Adrenal gland (tissue), 12 donors: ENCODE results near the gene SQOR. TPM values are rescaled to one million over a fixed set of nuclear protein-coding genes. Genes with fewer than 3 reads are reported as not detected.

ENCODE experiments used
- DNase-seq, 7 donors: peaks; one replicate each; pipeline ENCODE4 v3.0.0-alpha.2; 2019 to 2020
- H3K27ac ChIP-seq, 5 donors: fragments of 200-600 bp; sonication (generic) in 4 of 5; 1 replicate in 3 of 5; 2 replicates in 2 of 5; pipeline versions ENCODE4 v1.5.1 to v1.8.0; 2016 to 2020; ENCODE audit warnings: mild to moderate bottlenecking in 1 of 5
- H3K27me3 ChIP-seq: fragments of 200-600 bp; 2 replicates; pipeline ENCODE4 v1.8.0; 2021
- H3K36me3 ChIP-seq, 2 donors: fragments of 200-600 bp; replicated peaks in 1 of 2; 1 replicate in 1 of 2; 2 replicates in 1 of 2; pipeline versions ENCODE4 v1.5.1 to v1.8.0; 2018 to 2022
- H3K4me1 ChIP-seq, 2 donors: fragments of 200-600 bp; replicated peaks in 1 of 2; 1 replicate in 1 of 2; 2 replicates in 1 of 2; pipeline versions ENCODE4 v1.5.1 to v1.8.0; 2018 to 2021
- H3K4me3 ChIP-seq, 4 donors: fragments of 200-600 bp; sonication (generic) in 3 of 4; one replicate each; pipeline ENCODE4 v1.5.1; 2016 to 2018
- H3K9me3 ChIP-seq, 3 donors: fragments of 200-600 bp; sonication (generic) in 1 of 3; replicated peaks in 1 of 3; 1 replicate in 2 of 3; 2 replicates in 1 of 3; pipeline versions ENCODE4 v1.5.1 to v1.8.0; 2016 to 2021
- POLR2A ChIP-seq, 2 donors: fragments of 450-650 bp; IDR thresholded peaks; one replicate each; pipeline ENCODE4 v1.6.1; 2017; ENCODE audit warnings: antibody characterized with exemption in 2 of 2, mild to moderate bottlenecking in 2 of 2, moderate library complexity in 1 of 2
- WGBS, 4 donors: extraction: QIAGEN DNeasy Blood & Tissue Kit in 2 of 4; methylation state at CpG; one replicate each; pipeline versions ENCODE4 v1.1.5 to v1.1.7; 2013 to 2017; 5-methylcytosine and 5-hydroxymethylcytosine counted together
- intact Hi-C, 2 donors: fragments of 100-400 bp; cut with DNase I; formaldehyde crosslinking; loops; one replicate each; pipeline versions ENCODE4 v1.14.1 to v1.15.0; 2022 to 2023
- polyA plus RNA-seq, 3 donors: library from polyadenylated mRNA; stranded (reverse); fragments of 200-250 nt in 2 of 3; fragments of 350-450 nt in 1 of 3; fragmentation: Illumina TruSeq in 1 of 3; extraction: RNeasy Lipid Tissue Mini Kit (QIAGEN cat#74804) in 1 of 3; gene quantifications; one replicate each; pipeline ENCODE4 v1.2.3, GENCODE V29; 2013 to 2014
- total RNA-seq, 9 donors: library from RNA; depleted of rRNA in 4 of 9; stranded (reverse); fragments of >200 nt in 4 of 9; fragments of 120-200 nt in 1 of 9; fragmentation: NEBNext Ultra II Directional in 1 of 9; extraction: Animal tissue kit (Norgen Biotek cat#: 25700) in 1 of 9; gene quantifications; one replicate each; pipeline versions ENCODE4 v1.1.0 to v1.2.4, GENCODE V29; 2013 to 2023
- TF ChIP-seq, protein P1 (sequence below), 6 experiments: fragments of 450-650 bp in 4 of 6; fragments of 200-600 bp in 2 of 6; sonication (generic) in 1 of 6; IDR thresholded peaks; 1 replicate in 5 of 6; 2 replicates in 1 of 6; pipeline versions ENCODE4 v1.5.1 to v1.8.0; 2016 to 2021; ENCODE audit warnings: antibody characterized with exemption in 6 of 6, mild to moderate bottlenecking in 2 of 6, moderate library complexity in 1 of 6
- donor health status: healthy with polysubstance abuse.
- donor health status: Bipolar disorder and iron deficiency.
- donor health status: DM: yes; HTN: yes; CAD: no.
- donor health status: DM: no; HTN: no; CAD: no.
- donor health status: DM: no; HTN: no; CAD: no.
- donor health status: DM: yes; HTN: yes; CAD: no.

The SQOR gene
- total and polyA plus RNA-seq, 12 donors, result 2.9 to 92.7 (median 33.0) TPM

DNA sequence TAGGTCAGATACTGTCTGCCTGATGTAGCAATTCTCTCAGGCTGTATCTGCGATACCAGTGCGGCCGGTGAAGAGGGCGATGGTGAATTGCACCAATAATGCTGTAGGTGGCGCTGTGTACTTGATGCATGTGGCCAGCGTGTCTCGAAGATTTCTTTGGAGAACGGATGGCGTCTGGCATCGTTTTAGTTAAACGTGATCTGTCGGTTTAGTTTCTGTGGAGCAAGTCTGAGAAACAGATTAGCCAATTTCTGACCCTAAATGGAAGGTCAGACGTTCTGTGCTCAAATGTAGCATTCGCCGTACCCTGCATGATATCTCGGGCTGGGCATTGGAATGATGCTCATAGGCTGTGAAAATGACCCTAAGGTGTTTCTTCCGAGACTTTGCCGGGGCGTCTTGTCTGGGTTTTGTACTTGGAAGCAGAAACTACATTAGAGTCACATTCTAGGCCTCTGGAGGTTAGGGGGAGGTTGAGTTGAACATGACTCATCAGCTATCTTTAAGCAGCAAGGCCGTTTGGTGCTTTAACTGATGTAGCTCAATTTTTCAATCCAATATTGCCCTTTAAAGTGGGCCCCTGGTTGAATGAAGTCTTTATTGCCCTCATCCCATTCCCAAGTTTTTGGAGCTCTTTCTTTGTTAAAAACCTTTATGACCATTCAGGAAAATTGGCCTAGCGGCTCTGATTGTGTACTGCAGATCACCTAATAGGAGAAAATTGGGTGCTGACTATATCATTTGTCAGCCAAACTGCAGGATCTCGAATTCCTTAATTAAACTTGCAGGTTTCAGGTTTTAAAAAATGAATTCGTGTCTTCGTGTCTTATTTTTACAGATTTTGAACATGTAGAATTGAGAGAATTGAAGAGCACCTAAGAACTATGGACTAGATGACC is 80.0 kb downstream of the SQOR start:
- DNase-seq, result peak; percentile 44 to 89 (median 72)
- TF ChIP-seq, protein P1, sequence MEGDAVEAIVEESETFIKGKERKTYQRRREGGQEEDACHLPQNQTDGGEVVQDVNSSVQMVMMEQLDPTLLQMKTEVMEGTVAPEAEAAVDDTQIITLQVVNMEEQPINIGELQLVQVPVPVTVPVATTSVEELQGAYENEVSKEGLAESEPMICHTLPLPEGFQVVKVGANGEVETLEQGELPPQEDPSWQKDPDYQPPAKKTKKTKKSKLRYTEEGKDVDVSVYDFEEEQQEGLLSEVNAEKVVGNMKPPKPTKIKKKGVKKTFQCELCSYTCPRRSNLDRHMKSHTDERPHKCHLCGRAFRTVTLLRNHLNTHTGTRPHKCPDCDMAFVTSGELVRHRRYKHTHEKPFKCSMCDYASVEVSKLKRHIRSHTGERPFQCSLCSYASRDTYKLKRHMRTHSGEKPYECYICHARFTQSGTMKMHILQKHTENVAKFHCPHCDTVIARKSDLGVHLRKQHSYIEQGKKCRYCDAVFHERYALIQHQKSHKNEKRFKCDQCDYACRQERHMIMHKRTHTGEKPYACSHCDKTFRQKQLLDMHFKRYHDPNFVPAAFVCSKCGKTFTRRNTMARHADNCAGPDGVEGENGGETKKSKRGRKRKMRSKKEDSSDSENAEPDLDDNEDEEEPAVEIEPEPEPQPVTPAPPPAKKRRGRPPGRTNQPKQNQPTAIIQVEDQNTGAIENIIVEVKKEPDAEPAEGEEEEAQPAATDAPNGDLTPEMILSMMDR (IDR thresholded peaks at IDR 0.05), result peak; percentile 68 to 88 (median 76)
- no peak for TF ChIP-seq POLR2A (IDR thresholded peaks at IDR 0.05)
- intact Hi-C loops, result no loop called here
- Histone ChIP-seq H3K36me3 (no peaks in the 10 kb centered on the region), H3K4me1 (peaks cover 7 to 9% of the 10 kb centered on the region in 2 donors), H3K4me3 (no peak overlapping the region), H3K27ac (peak overlapping the region in 1 of 5 donors; percentile 6), H3K9me3 (no peaks in the 10 kb centered on the region), H3K27me3 (no peaks in the 10 kb centered on the region)
- 26 to 34% (median 30%) methylated on average over 23 to 24 of the region's 24 CpGs for WGBS, 4 donors

DNA sequence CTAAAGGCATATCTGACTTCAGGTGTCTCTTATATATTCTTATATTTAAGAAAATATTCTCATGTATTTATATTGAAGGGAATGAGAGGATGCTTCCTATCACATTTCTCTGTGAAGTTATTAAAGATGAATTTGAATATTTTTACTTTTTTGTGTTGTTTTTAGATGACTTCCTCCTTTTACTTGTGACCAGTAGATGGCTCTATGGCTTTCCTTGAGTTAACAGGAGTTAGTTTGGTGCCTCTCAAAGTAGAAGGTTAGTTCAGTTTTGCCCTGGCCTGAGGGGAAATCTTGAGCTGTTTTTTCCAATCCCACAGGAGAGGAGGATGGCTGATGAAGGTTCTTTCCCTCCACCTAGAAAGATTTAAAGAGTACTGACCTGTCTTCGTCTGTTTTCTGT is 80.7 kb downstream of the SQOR start:
- no peaks in the 10 kb centered on the region for H3K36me3 ChIP-seq
- H3K9me3 ChIP-seq, result no peaks in the 10 kb centered on the region
- peaks cover 7 to 9% of the 10 kb centered on the region in 2 donors for H3K4me1 ChIP-seq
- no peaks in the 10 kb centered on the region for H3K27me3 ChIP-seq
- no peak for TF ChIP-seq POLR2A (IDR thresholded peaks at IDR 0.05)
- TF ChIP-seq, protein P1 (IDR thresholded peaks at IDR 0.05), result peak in 1 of 6 experiments; percentile 13
- DNase-seq, result no peak
- 80 to 100% (median 93%) methylated on average over 1 of the region's 1 CpG for WGBS, 4 donors
- no peak overlapping the region for H3K4me3 ChIP-seq
- intact Hi-C loops, result no loop called here
- H3K27ac ChIP-seq, result no peak overlapping the region

DNA sequence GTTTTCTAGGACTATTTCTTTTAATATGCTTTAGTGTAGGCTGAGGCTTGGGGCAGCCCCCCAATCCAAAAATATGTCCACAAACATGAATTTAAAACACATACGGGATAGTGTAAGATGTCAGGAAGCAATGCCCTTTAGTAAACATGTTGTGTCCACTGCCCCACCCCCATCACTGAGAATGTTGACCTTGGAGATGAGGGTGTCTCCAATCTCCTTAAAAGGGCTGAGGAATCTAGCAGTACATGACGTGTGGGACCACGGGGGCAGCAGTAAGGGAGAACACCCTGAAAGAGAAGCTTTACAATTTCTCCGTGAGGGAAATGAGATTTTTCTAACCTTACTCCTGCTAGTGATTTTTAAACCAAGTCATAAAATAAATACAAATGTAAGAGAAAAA is 84.7 kb downstream of the SQOR start:
- 23 to 44% (median 41%) methylated on average over 4 of the region's 4 CpGs for WGBS, 4 donors
- Histone ChIP-seq H3K9me3 (no peaks in the 10 kb centered on the region), H3K27me3 (no peaks in the 10 kb centered on the region), H3K27ac (no peak overlapping the region), H3K36me3 (no peaks in the 10 kb centered on the region), H3K4me1 (peaks cover 6 to 7% of the 10 kb centered on the region in 2 donors), H3K4me3 (no peak overlapping the region)
- TF ChIP-seq POLR2A (IDR thresholded peaks at IDR 0.05), result no peak
- TF ChIP-seq, protein P1 (IDR thresholded peaks at IDR 0.05), result no peak
- DNase-seq, result peak in 5 of 7 donors; percentile 20 to 61 (median 31)
- intact Hi-C loops, result no loop called here

DNA sequence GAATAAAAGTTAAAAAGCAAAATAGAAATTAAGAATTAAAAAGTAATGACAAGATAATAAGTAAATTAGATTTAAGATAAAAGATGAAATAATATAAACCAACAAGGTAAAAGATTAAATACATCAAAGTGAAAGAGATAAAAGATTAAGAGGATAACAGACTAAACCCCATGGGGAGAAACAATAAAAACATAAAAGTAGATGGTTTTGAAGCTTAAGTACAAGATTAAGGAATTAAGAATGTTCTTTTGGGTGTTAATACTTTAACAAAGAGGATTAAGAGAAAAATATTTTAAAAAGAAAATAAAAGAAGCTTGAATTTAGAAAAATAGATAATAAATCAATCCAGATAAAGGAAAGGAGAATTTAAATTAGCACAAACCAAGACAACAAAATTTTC is 85.4 kb downstream of the SQOR start:
- Histone ChIP-seq H3K27me3 (no peaks in the 10 kb centered on the region), H3K4me3 (no peak overlapping the region), H3K36me3 (no peaks in the 10 kb centered on the region), H3K9me3 (no peaks in the 10 kb centered on the region), H3K27ac (no peak overlapping the region), H3K4me1 (peaks cover 0 to under 1% of the 10 kb centered on the region in 2 donors)
- intact Hi-C loops, result no loop called here
- DNase-seq, result no peak
- no peak for TF ChIP-seq POLR2A (IDR thresholded peaks at IDR 0.05)
- TF ChIP-seq, protein P1 (IDR thresholded peaks at IDR 0.05), result no peak
